OCI-LY7 (cell line): ENCODE data around the gene ZCCHC10. TPM values are rescaled to one million over a fixed set of nuclear protein-coding genes. Genes with fewer than 3 reads are reported as not detected.
"Not testable (repeated sequence)": the region's sequence is repeated elsewhere in the genome, so short reads cannot be mapped to it uniquely, and the experiment has no call there.

Experiments
- BruUV-seq: library from RNA; stranded (reverse); fragments of 400-500 nt; replicated peaks from 2 replicates; lab custom pipeline; 2021; lab: Mats Ljungman, UMichigan
- CTCF ChIA-PET: fragments of 300-600 bp; sonication (Branson Sonifier 250); formaldehyde crosslinking; loops from one replicate; lab custom pipeline; 2022; ENCODE audit warnings: antibody characterized with exemption; ENCODE audit not compliant: unreplicated experiment; lab: Charles Lee
- POLR2A ChIA-PET: fragments of 300-600 bp; sonication (Branson Sonifier 250); formaldehyde crosslinking; loops from one replicate; lab custom pipeline; 2022; ENCODE audit warnings: antibody characterized with exemption; lab: Charles Lee
- DNase-seq: peaks from one replicate; pipeline ENCODE4 v3.0.0-alpha.2; 2015; ENCODE audit warnings: low spot score
- H2AFZ ChIP-seq: fragments of 200-600 bp; sonication (generic), shearing (Covaris generic); 2 replicates; pipeline ENCODE4 v1.6.1; 2014; ENCODE audit warnings: mild to moderate bottlenecking, antibody characterized with exemption, low read length, moderate library complexity
- H3K27ac ChIP-seq: fragments of 200-600 bp; sonication (generic); 2 replicates; pipeline ENCODE4 v1.5.1; 2014; ENCODE audit warnings: mixed run types, low read depth, mild to moderate bottlenecking, moderate library complexity, low read length, inconsistent platforms; ENCODE audit not compliant: poor library complexity, severe bottlenecking
- H3K36me3 ChIP-seq: fragments of 200-600 bp; sonication (generic); 2 replicates; pipeline ENCODE4 v1.6.1; 2014; ENCODE audit warnings: mild to moderate bottlenecking, antibody characterized with exemption, low read length, moderate library complexity, mixed read lengths; ENCODE audit not compliant: insufficient read depth
- H3K4me1 ChIP-seq: fragments of 200-600 bp; sonication (generic); 2 replicates; pipeline ENCODE4 v1.5.1; 2014; ENCODE audit warnings: mild to moderate bottlenecking, low read length; ENCODE audit not compliant: insufficient read depth, poor library complexity, severe bottlenecking
- H3K4me2 ChIP-seq: fragments of 200-600 bp; sonication (generic); 2 replicates; pipeline ENCODE4 v1.6.1; 2014; ENCODE audit warnings: mild to moderate bottlenecking, low read length
- H3K4me3 ChIP-seq: fragments of 200-600 bp; sonication (generic); 2 replicates; pipeline ENCODE4 v1.5.1; 2014; ENCODE audit warnings: mild to moderate bottlenecking, low read depth, low read length; ENCODE audit not compliant: poor library complexity, severe bottlenecking
- H3K79me2 ChIP-seq: fragments of 200-600 bp; sonication (generic); 2 replicates; pipeline ENCODE4 v1.6.1; 2016; ENCODE audit warnings: low read depth, mild to moderate bottlenecking, low read length, moderate library complexity, mixed read lengths; ENCODE audit not compliant: insufficient read depth
- H3K9me2 ChIP-seq: fragments of 200-600 bp; sonication (generic); 2 replicates; pipeline ENCODE4 v1.6.1; 2016; ENCODE audit warnings: mild to moderate bottlenecking, low read length, mixed read lengths; ENCODE audit not compliant: insufficient read depth
- H3K9me3 ChIP-seq: fragments of 200-600 bp; sonication (generic); 2 replicates; pipeline ENCODE4 v1.6.1; 2014; ENCODE audit warnings: mild to moderate bottlenecking, mixed run types, low read length, mixed read lengths
- H4K20me1 ChIP-seq: fragments of 200-600 bp; sonication (generic); 2 replicates; pipeline ENCODE4 v1.6.1; 2014; ENCODE audit warnings: mild to moderate bottlenecking, antibody characterized with exemption, low read length, moderate library complexity, mixed read lengths; ENCODE audit not compliant: insufficient read depth
- EZH2phosphoT487 ChIP-seq: fragments of 200-600 bp; sonication (generic); IDR thresholded peaks from 2 replicates; pipeline ENCODE4 v1.6.1; 2018; ENCODE audit warnings: low read depth, borderline replicate concordance, mild to moderate bottlenecking, mixed run types, antibody characterized with exemption, low read length, moderate library complexity, mixed read lengths
- intact Hi-C: fragments of 100-400 bp; cut with micrococcal nuclease; formaldehyde crosslinking; loops from one replicate; pipeline ENCODE4 v1.10.0; 2022; ENCODE audit not compliant: unreplicated experiment
- total RNA-seq, 2 experiments: library from RNA; depleted of rRNA in 1 of 2; stranded (reverse); fragments of >200 nt in 1 of 2; shearing (Covaris generic) in 1 of 2; gene quantifications; 2 replicates each; pipeline ENCODE4 v1.2.3, GENCODE V29; 2014 to 2022
- TF ChIP-seq, protein P1 (sequence below): fragments of 200-600 bp; sonication (generic); conservative IDR thresholded peaks from 2 replicates; pipeline ENCODE4 v1.5.1; 2014; ENCODE audit warnings: mild to moderate bottlenecking, antibody characterized with exemption, low read length, moderate library complexity, mixed read lengths

The ZCCHC10 gene
- total RNA-seq, 2 experiments from 2014 or later, result 27.2 to 45.4 TPM

GRCh38 chr5:133048993-133049725 lies 22.8 kb upstream of the ZCCHC10 start:
- peak overlapping the region; percentile 97 for H3K27ac ChIP-seq

DNA sequence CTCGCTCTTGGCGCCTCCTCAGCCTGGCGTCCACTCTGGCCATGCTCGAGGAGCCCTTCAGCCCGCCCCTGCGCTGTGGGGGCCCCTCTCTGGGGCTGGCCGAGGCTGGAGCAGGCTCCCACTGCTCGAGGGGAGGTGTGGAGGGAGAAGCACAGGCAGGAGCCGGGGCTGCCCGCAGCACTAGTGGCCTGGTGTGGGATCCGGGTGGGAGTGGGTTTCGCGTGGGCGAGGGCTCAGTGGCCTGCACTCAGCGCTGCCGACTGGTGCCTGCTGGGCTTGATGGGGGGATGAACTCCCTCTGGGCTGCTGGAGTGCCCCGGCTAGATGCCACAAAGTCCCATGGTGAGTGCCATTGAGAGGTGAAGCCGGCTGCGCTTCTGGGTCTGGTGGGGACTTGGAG lies 21.1 kb upstream of the ZCCHC10 start:
- peaks cover 27% of the 10 kb centered on the region for H3K79me2 ChIP-seq
- POLR2A ChIA-PET, result interaction anchor here (1.0 to 5.9 kb wide), 3 partner anchors 8 to 83 kb away, joined by 3 to 70 read pairs (median 4); no protein-coding TSS in a partner anchor

More at GRCh38 chr5:133048993-133049725, 22.8 kb upstream of the ZCCHC10 start:
- intact Hi-C loops, result no loop called here
- Histone ChIP-seq H3K4me1 (peaks cover 34% of the 10 kb centered on the region), H3K36me3 (peaks cover 18% of the 10 kb centered on the region), H3K4me2 (peak overlapping the region; percentile 93), H3K9me2 (no peaks in the 10 kb centered on the region), H4K20me1 (peaks cover 3% of the 10 kb centered on the region; the same call in 1 of the 2 replicates), H2AFZ (0 out of 2 replicates have a peak overlapping the region, but pooled peaks have one; percentile 5), H3K4me3 (no peak overlapping the region), H3K9me3 (no peaks in the 10 kb centered on the region), H3K79me2 (peaks cover 44% of the 10 kb centered on the region)
- TF ChIP-seq EZH2phosphoT487, result no peak
- TF ChIP-seq, protein P1, sequence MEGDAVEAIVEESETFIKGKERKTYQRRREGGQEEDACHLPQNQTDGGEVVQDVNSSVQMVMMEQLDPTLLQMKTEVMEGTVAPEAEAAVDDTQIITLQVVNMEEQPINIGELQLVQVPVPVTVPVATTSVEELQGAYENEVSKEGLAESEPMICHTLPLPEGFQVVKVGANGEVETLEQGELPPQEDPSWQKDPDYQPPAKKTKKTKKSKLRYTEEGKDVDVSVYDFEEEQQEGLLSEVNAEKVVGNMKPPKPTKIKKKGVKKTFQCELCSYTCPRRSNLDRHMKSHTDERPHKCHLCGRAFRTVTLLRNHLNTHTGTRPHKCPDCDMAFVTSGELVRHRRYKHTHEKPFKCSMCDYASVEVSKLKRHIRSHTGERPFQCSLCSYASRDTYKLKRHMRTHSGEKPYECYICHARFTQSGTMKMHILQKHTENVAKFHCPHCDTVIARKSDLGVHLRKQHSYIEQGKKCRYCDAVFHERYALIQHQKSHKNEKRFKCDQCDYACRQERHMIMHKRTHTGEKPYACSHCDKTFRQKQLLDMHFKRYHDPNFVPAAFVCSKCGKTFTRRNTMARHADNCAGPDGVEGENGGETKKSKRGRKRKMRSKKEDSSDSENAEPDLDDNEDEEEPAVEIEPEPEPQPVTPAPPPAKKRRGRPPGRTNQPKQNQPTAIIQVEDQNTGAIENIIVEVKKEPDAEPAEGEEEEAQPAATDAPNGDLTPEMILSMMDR, result no peak
- POLR2A ChIA-PET, result interaction anchor here (0.5 to 5.9 kb wide), 6 partner anchors 11 to 55 kb away, joined by 3 to 70 read pairs (median 4); no protein-coding TSS in a partner anchor
- BruUV-seq, result no TSS peak
- DNase-seq, result no peak
- CTCF ChIA-PET, result interaction anchor here (0.5 to 1.3 kb wide), 2 partner anchors 16 to 19 kb away, joined by 3 to 4 read pairs; no protein-coding TSS in a partner anchor

GRCh38 chr5:133046560-133046959 lies 20.2 kb upstream of the ZCCHC10 start:
- H3K4me3 ChIP-seq, H2AFZ ChIP-seq, BruUV-seq, H3K36me3 ChIP-seq, CTCF ChIA-PET, H3K9me2 ChIP-seq, DNase-seq, H3K9me3 ChIP-seq, H3K27ac ChIP-seq, intact Hi-C loops, H4K20me1 ChIP-seq, H3K4me2 ChIP-seq: not testable (repeated sequence)
- Histone ChIP-seq H3K79me2 (peaks cover 21% of the 10 kb centered on the region; the same call in 1 of the 2 replicates), H3K4me1 (peaks cover 32% of the 10 kb centered on the region)
- POLR2A ChIA-PET, result interaction anchor here (1.1 kb wide), 1 partner anchor 16 kb away, joined by 4 read pairs; no protein-coding TSS in a partner anchor

More for the DNA sequence above, 21.1 kb upstream of the ZCCHC10 start:
- intact Hi-C loops, result no loop called here
- no peaks in the 10 kb centered on the region for H4K20me1 ChIP-seq
- H3K9me2 ChIP-seq, result no peaks in the 10 kb centered on the region
- peaks cover 3% of the 10 kb centered on the region; the same call in 1 of the 2 replicates for H3K36me3 ChIP-seq
- H2AFZ ChIP-seq, result no peak overlapping the region
- BruUV-seq, result no TSS peak
- no peak overlapping the region for H3K4me2 ChIP-seq
- no peak overlapping the region for H3K27ac ChIP-seq
- TF ChIP-seq, protein P1, result no peak
- no peak for TF ChIP-seq EZH2phosphoT487
- DNase-seq, result no peak
- H3K4me3 ChIP-seq, result no peak overlapping the region
- peaks cover 26% of the 10 kb centered on the region for H3K4me1 ChIP-seq
- CTCF ChIA-PET, result no interaction called here
- H3K9me3 ChIP-seq, result no peaks in the 10 kb centered on the region
